Measurements from ENCODE around the gene RFX7. TPM values are rescaled to one million over a fixed set of nuclear protein-coding genes. Genes with fewer than 3 reads are reported as not detected.
"Not testable (repeated sequence)": the region's sequence is repeated elsewhere in the genome, so short reads cannot be mapped to it uniquely, and the experiment has no call there.

The RFX7 gene
- total and polyA plus RNA-seq, 2 of the 4 experiments (the other 2 are of a cell fraction), result 4.1 to 10.6 TPM

DNA sequence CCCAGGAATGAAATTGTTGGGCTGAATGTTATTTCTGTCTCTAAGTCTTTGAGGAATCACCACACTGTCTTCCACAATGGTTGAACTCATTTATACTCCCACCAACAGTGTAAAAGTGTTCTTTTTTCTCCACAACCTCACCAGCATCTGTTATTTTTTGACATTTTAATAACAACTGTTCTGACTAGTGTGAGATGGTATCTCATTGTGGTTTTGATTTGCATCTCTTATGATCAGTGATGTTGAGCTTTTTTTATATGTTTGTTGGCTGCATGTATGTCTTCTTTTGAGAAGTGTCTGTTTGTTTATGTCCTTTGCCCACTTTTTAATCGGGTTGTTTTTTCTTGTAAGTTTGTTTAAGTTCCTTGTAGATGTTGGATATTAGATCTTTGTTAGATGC, 13.6 kb upstream of the RFX7 start:
- H2AFZ ChIP-seq (replicated peaks; ENCODE audit: low read length, poor library complexity); H3K9ac ChIP-seq (ENCODE audit: low read depth, low read length); BruUV-seq (replicated peaks); H3K79me1 ChIP-seq (ENCODE audit: low read depth in 1 of 2, low read length in 2 of 2); H3K27me3 ChIP-seq (ENCODE audit: control insufficient read depth, insufficient read depth, low read length); H3K36me3 ChIP-seq (ENCODE audit: control insufficient read depth, insufficient read depth, low read length); ATAC-seq (ENCODE audit: low read depth); H2BK15ac ChIP-seq (ENCODE audit: low read depth, low read length); H2BK20ac ChIP-seq (ENCODE audit: low read depth, low read length); intact Hi-C loops (cut with micrococcal nuclease); H2AK5ac ChIP-seq (ENCODE audit: low read depth, low read length); dilution Hi-C loops (cut with HindIII; ENCODE audit: low sequenced_read_pairs, unreplicated experiment); H3K4me1 ChIP-seq (ENCODE audit: control insufficient read depth, insufficient read depth, low read length); in situ Hi-C loops (cut with MboI; ENCODE audit: low sequenced_read_pairs); H3K4me3 ChIP-seq (ENCODE audit: insufficient read depth, low read depth, low read length); H4K5ac ChIP-seq (ENCODE audit: low read depth, low read length); H4K91ac ChIP-seq (ENCODE audit: insufficient read depth, low read depth, low read length); H2BK120ac ChIP-seq (ENCODE audit: low read depth, low read length); H2BK5ac ChIP-seq (ENCODE audit: low read depth, low read length, poor library complexity, severe bottlenecking); H3K4me2 ChIP-seq (ENCODE audit: low read depth, low read length); H3K9me1 ChIP-seq (ENCODE audit: insufficient read depth, low read length); CTCF ChIA-PET; H3K4ac ChIP-seq (ENCODE audit: low read depth, low read length); H3K9me3 ChIP-seq (ENCODE audit: control insufficient read depth, insufficient read depth, low read length); H2AK9ac ChIP-seq (replicated peaks; ENCODE audit: low read depth, low read length, poor library complexity); H3K27ac ChIP-seq (ENCODE audit: insufficient read depth, low read length); H3K18ac ChIP-seq (ENCODE audit: low read depth, low read length); H4K8ac ChIP-seq (ENCODE audit: low read depth in 2 of 2, low read length in 2 of 2); DNase-seq; H3K56ac ChIP-seq (ENCODE audit: extremely low read depth, insufficient read depth, low read length); H4K20me1 ChIP-seq (ENCODE audit: insufficient read depth, low read length); H3K14ac ChIP-seq (replicated peaks; ENCODE audit: low read depth, low read length); POLR2A ChIA-PET (ENCODE audit: unreplicated experiment); H3K23ac ChIP-seq (ENCODE audit: low read depth, low read length): not testable (repeated sequence)
- no CpG with 5 or more reads among the region's 1 CpG for WGBS, 2 experiments (ENCODE audit: extremely low coverage in 2 of 2, insufficient read length in 1 of 2)
